IPS-18c (cell line): ENCODE data around the gene IGSF8.
"Not testable (repeated sequence)": the region's sequence is repeated elsewhere in the genome, so short reads cannot be mapped to it uniquely, and the experiment has no call there.

Experiments
- H3K4me3 ChIP-seq: 2 replicates; pipeline ENCODE4 v1.7.0; 2013; ENCODE audit warnings: low read depth, mild to moderate bottlenecking, low read length, moderate library complexity; ENCODE audit not compliant: insufficient read depth
- H3K9me3 ChIP-seq: one replicate; pipeline ENCODE4 v1.6.1; 2013; ENCODE audit warnings: mild to moderate bottlenecking, low read length, moderate library complexity; ENCODE audit not compliant: control insufficient read depth, insufficient read depth

IGSF8 gene

GRCh38 chr1:160129558-160129957, 31.1 kb upstream of the IGSF8 start:
- H3K4me3 ChIP-seq, result no peak overlapping the region
- no peaks in the 10 kb centered on the region for H3K9me3 ChIP-seq

DNA sequence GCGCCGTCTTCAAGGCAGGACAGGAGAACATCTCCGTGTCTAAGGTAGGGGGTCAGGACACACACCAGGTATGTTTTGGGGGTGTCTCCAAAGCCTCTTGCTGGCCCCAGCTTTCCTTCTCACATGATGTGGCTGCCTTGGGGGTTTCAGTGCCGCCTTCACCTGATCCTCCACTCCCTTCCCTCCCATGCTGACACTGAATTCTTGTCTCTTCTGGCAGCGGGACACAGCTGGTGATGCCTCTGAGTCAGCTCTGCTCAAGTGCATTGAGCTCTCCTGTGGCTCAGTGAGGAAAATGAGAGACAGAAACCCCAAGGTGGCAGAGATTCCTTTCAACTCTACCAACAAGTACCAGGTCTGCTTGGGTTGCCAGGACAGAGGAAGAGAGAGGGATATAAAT, 30.6 kb upstream of the IGSF8 start:
- H3K4me3 ChIP-seq, result no peak overlapping the region
- no peaks in the 10 kb centered on the region for H3K9me3 ChIP-seq

DNA sequence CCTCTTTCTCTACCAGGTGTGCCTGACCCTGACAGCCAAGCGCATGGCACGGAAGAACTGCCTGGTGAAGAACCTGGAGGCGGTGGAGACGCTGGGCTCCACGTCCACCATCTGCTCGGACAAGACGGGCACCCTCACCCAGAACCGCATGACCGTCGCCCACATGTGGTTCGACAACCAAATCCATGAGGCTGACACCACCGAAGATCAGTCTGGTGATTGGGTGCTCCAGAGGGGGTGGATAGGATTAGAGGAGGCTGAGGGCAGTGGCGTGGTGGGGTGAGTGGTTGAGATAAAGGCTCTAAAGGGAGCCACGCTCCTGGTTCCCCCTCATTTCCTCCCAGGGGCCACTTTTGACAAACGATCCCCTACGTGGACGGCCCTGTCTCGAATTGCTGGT, 30.2 kb upstream of the IGSF8 start:
- H3K9me3 ChIP-seq, result no peaks in the 10 kb centered on the region

GRCh38 chr1:160127865-160128523, 29.6 kb upstream of the IGSF8 start:
- Histone ChIP-seq H3K9me3 (no peaks in the 10 kb centered on the region), H3K4me3 (no peak overlapping the region)

More for the DNA sequence above, 30.2 kb upstream of the IGSF8 start:
- no peak overlapping the region for H3K4me3 ChIP-seq

- Histone ChIP-seq H3K9me3 (no peaks in the 10 kb centered on the region), H3K4me3 (no peak overlapping the region)
These were observed 29.0 kb upstream of the IGSF8 start for GRCh38 chr1:160127381-160127780.

GRCh38 chr1:160126342-160126741, 27.9 kb upstream of the IGSF8 start:
- not testable (repeated sequence) for H3K9me3 ChIP-seq, H3K4me3 ChIP-seq

GRCh38 chr1:160125746-160126145, 27.3 kb upstream of the IGSF8 start:
- H3K9me3 ChIP-seq, result no peaks in the 10 kb centered on the region
- no peak overlapping the region for H3K4me3 ChIP-seq

DNA sequence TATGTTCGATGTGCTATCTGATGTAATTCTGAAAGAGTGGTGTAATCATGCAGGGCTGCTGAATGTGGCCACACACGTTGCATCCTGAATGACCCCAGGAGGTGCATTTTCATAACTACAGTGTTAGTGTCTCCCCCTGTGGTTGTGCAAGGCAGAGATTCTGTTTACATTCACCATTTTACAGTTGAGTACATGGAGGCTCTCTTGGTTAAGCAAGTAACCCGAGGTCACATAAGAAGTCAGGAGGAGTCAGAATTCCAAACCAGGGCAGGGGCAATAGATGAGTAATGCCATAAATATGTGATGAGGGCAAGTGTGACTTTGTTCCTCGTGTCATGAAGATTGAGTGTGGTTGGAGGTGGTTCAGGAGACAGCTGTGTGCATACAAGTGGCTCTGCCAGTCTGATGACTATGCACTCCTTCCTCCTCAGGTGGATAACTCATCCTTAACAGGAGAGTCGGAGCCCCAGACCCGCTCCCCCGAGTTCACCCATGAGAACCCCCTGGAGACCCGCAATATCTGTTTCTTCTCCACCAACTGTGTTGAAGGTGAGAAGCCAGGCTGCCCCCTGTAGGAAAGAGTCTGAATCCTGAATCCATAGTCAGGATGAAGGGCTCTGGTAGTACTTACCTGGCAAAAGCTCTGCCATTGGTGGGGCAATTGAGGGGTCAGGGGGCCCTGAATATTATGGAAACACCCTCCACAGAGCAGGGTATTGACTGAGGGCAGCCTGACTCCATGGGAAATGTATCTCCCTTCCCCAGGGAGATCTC, 26.5 kb upstream of the IGSF8 start:
- H3K4me3 ChIP-seq, result no peak overlapping the region
- no peaks in the 10 kb centered on the region for H3K9me3 ChIP-seq

DNA sequence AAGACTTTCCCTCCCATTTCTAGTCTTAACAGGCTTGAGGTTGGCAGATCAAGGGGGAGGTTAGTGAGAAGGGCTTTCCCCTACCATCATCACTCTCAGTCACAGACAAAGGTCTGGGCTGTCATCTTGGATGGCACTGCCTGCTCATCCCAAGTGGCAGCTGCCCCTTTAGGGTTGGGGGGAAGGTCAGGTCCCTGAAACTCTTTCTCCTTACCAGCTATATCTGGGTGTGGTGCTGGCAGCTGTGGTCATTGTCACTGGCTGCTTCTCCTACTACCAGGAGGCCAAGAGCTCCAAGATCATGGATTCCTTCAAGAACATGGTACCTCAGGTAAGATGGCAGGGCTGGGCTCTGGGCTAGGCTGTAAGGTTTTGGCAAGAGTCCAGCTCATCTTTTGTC, 25.3 kb upstream of the IGSF8 start:
- Histone ChIP-seq H3K9me3 (no peaks in the 10 kb centered on the region), H3K4me3 (no peak overlapping the region)

GRCh38 chr1:160122978-160123495, 24.6 kb upstream of the IGSF8 start:
- Histone ChIP-seq H3K4me3 (no peak overlapping the region), H3K9me3 (no peaks in the 10 kb centered on the region)

DNA sequence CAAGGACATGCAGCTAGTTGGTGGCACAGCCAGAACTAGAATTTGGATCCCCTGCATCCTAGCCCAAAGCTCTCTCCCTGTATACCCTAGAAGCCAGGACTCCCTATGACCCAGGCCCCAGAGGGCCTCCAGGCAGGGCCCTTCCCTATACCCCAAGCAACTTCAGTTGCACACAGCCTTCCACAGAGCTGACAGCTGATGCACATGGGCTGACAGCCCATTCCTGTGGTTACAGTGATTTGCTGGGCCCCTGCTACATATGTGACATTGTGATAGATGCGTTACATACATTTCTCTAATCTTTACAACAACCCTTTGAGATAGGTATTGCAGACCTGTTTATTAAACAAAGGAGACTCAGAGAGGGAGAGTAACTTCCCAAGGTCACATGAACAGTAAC, 23.0 kb upstream of the IGSF8 start:
- peaks cover 2% of the 10 kb centered on the region for H3K9me3 ChIP-seq
- no peak overlapping the region for H3K4me3 ChIP-seq

- peaks cover 2% of the 10 kb centered on the region for H3K9me3 ChIP-seq
- H3K4me3 ChIP-seq, result no peak overlapping the region
These were observed 22.4 kb upstream of the IGSF8 start for GRCh38 chr1:160120797-160121196.

DNA sequence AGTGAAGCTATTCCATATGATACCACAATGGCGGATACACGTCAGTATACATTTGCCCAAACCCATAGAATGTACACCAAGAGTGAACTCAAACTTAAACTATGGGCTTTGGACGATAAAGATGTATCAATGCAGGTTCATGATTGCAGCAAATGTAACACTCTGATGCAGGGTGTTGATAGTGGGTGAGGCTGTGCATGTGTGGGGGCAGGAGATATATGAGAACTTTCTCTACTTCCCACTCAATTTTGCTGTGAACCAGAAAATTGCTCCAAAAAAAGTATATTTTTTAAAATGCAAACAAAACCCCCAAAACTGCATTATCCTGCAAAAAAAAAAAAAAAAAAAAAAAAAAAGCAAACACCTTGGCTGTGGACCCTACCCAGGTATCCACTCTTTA, 20.5 kb upstream of the IGSF8 start:
- peaks cover 2% of the 10 kb centered on the region for H3K9me3 ChIP-seq
- H3K4me3 ChIP-seq, result no peak overlapping the region

- Histone ChIP-seq H3K4me3 (no peak overlapping the region; the same call in 1 of the 2 replicates), H3K9me3 (peaks cover 2% of the 10 kb centered on the region)
These were observed 19.3 kb upstream of the IGSF8 start for GRCh38 chr1:160117709-160118183.

DNA sequence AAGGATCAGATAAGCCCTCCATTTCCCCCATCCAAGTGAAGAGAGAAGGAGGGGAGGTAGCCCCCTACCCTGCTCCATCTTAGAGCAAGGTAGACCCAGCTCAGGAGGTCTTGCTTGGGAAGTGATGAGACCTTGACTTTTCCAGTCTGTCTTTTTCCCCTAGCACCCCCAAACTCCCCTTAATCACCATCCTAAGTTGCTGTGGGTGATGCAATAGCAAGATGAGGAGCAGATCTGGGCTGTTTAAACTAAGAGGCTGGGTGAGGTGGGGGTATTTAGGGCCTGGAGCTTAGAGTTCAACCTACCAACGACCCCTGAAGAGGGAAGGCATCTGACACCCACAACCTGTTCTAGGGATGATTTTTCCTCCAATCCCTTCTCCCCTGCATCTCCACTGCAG, 18.9 kb upstream of the IGSF8 start:
- no peak overlapping the region; the same call in 1 of the 2 replicates for H3K4me3 ChIP-seq
- peaks cover 2% of the 10 kb centered on the region for H3K9me3 ChIP-seq

GRCh38 chr1:160116283-160117147, 18.1 kb upstream of the IGSF8 start:
- Histone ChIP-seq H3K9me3 (peaks cover 2% of the 10 kb centered on the region), H3K4me3 (peak overlapping the region; percentile 49)

- H3K4me3 ChIP-seq, result peak within 1 kb of the TSS; percentile 49
- H3K9me3 ChIP-seq, result peaks cover 2% of the 10 kb centered on the region
These were observed 17.3 kb upstream of the IGSF8 start, which contains the start of gene ATP1A2 for GRCh38 chr1:160115545-160116282. ATP1A2 (plus strand) TSS chr1:160115759; CDS start chr1:160115862, 103 bp downstream.
